HL-60/S4 treated with retinoic acid at 250 ng/mL for 4 days and 3 days (cell line): ENCODE data around the gene HYDIN.

ENCODE experiments used
- in situ Hi-C: fragments of 300-500 bp; cut with MboI; formaldehyde crosslinking; loops from 2 replicates; pipeline ENCODE4 v1.7.0; 2022; ENCODE audit warnings: low sequenced_read_pairs

HYDIN gene

GRCh38 chr16:70793851-70794502, 436.5 kb downstream of the HYDIN start:
- in situ Hi-C loops, result no loop called here

GRCh38 chr16:70790815-70791214, 439.7 kb downstream of the HYDIN start:
- in situ Hi-C loops, result no loop called here

GRCh38 chr16:70789595-70790447, 440.7 kb downstream of the HYDIN start:
- in situ Hi-C loops, result no loop called here

- in situ Hi-C loops, result no loop called here
Observed at GRCh38 chr16:70788668-70789594, 441.6 kb downstream of the HYDIN start.

- in situ Hi-C loops, result no loop called here
Observed at GRCh38 chr16:70786020-70786755, 444.3 kb downstream of the HYDIN start.

- in situ Hi-C loops, result no loop called here
Observed at GRCh38 chr16:70784692-70785555, 445.6 kb downstream of the HYDIN start.

GRCh38 chr16:70782237-70782636, 448.3 kb downstream of the HYDIN start:
- in situ Hi-C loops, result no loop called here

GRCh38 chr16:70781800-70782199, 448.7 kb downstream of the HYDIN start:
- in situ Hi-C loops, result no loop called here

GRCh38 chr16:70780546-70780945, 450.0 kb downstream of the HYDIN start:
- in situ Hi-C loops, result no loop called here

- in situ Hi-C loops, result no loop called here
Observed at GRCh38 chr16:70779361-70779760, 451.2 kb downstream of the HYDIN start.

- in situ Hi-C loops, result no loop called here
Observed at GRCh38 chr16:70778901-70779309, 451.6 kb downstream of the HYDIN start.

GRCh38 chr16:70777973-70778406, 452.5 kb downstream of the HYDIN start:
- in situ Hi-C loops, result no loop called here

GRCh38 chr16:70777496-70777895, 453.0 kb downstream of the HYDIN start:
- in situ Hi-C loops, result no loop called here

- in situ Hi-C loops, result no loop called here
Observed at GRCh38 chr16:70775399-70775798, 455.1 kb downstream of the HYDIN start.

- in situ Hi-C loops, result no loop called here
Observed at GRCh38 chr16:70774261-70774660, 456.3 kb downstream of the HYDIN start.

- in situ Hi-C loops, result no loop called here
Observed at GRCh38 chr16:70772493-70772892, 458.0 kb downstream of the HYDIN start.

GRCh38 chr16:70770626-70771552, 459.6 kb downstream of the HYDIN start:
- in situ Hi-C loops, result no loop called here

GRCh38 chr16:70770291-70770625, 460.3 kb downstream of the HYDIN start:
- in situ Hi-C loops, result no loop called here

- in situ Hi-C loops, result no loop called here
Observed at GRCh38 chr16:70769761-70770160, 460.8 kb downstream of the HYDIN start.
